GM21786 (cell line): Measurements from ENCODE around the gene RSPH3.
A peak's percentile ranks its signal among the peaks of the same experiment; 100 is the strongest.
"Not testable (repeated sequence)": the region's sequence is repeated elsewhere in the genome, so short reads cannot be mapped to it uniquely, and the experiment has no call there.

Experiments used
- ATAC-seq: cut with Tn5 transposase; IDR thresholded peaks from one replicate; pipeline ENCODE4 v1.9.1; 2021; ENCODE audit not compliant: unreplicated experiment

RSPH3 gene

GRCh38 chr6:159030168-159030567, 30.2 kb upstream of the RSPH3 start:
- no peak for ATAC-seq

- not testable (repeated sequence) for ATAC-seq
These were observed 25.2 kb upstream of the RSPH3 start for GRCh38 chr6:159025224-159025623.

DNA sequence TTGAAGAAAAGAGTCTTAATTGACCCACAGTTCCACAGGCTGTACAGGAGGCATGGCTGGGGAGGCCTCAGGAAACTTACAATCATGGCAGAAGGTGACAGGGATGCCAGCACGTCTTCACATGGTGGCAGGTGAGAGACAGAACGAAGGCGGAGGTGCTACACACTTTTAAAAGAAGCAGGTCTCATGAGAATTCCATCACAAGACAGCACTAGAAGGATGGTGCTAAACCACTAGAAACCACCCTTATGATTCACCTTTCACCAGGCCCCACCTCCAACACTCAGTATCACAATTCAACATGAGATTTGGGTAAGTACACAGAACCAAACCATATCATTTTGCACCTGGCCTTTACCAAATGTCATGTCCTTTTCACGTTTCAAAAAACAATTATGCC, 23.9 kb upstream of the RSPH3 start:
- ATAC-seq = no peak

GRCh38 chr6:159020011-159020410, 20.0 kb upstream of the RSPH3 start:
- ATAC-seq = no peak

DNA sequence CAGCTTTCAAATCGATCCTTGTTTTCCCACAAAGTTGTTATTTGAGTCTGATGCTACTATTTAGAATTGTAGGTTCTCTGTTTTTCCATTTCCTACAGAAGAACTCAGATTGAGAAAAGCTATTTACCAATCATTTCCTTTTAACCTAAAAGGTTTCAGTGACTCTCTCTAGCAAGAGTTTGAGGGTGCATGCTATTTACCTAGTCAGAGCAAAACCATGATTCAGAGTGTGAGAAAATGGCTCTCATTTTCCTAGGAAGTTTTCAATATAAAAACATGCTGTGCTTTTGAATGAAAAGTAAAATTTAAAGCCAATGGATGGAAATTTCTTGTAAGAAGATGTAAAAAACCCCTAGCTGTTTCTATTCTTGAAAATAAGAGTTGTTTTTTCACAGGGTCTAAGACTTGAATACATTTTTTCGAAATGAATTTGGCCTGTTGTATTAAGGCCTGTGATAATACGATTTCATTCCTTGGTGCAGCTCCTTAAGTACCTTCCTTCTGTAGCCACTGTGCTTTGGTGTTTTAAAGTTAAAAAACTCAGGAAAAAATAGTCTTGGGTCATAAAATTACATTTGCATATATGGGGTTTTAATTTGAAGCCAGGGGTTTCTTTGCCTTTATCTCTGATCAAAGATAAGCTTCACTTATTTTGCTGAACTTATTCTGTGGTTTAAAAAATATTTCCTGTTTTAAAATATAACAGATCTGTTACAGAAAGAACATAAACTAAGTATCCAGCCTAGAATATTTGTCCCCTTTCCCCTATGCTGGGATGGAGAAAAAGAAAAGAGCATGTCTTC, 18.0 kb upstream of the RSPH3 start:
- no peak for ATAC-seq

DNA sequence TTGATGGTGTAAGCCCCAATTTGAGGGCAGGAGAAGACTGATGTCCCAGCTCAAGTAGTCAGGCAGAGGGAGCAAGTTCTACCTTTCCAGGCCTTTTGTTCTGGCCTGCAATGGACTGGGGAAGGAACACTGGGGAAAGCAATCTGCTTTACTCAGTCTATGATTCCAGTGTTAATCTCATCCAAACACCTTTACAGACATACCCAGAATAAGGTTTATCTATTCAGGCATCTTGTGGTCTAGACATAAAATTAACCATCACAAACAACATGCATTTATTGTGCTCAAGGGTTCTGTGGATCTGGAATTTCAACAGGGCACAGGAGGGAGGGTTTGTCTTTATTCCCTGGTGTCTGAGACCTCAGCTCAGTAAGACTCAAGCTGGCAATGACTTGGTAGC, 14.4 kb upstream of the RSPH3 start:
- no peak for ATAC-seq

DNA sequence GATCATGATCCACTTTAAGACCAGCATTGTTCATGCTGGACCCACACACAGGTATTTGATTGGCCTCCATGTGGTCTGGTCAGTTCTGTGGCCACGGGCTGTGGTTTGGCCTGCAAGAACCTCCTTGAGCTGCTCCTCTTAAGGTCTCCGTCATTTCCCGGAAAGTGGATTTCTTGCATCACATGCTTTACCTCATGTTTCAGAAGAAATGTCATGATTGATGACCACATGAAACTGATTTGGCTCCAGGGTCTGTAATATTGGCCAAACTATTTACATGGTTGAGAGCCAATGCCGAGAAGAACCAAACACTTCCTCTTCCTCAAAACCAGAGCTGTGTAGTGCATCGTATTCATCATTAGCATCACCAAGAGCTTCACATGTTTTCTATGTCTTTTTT, 13.2 kb upstream of the RSPH3 start:
- ATAC-seq = no peak

DNA sequence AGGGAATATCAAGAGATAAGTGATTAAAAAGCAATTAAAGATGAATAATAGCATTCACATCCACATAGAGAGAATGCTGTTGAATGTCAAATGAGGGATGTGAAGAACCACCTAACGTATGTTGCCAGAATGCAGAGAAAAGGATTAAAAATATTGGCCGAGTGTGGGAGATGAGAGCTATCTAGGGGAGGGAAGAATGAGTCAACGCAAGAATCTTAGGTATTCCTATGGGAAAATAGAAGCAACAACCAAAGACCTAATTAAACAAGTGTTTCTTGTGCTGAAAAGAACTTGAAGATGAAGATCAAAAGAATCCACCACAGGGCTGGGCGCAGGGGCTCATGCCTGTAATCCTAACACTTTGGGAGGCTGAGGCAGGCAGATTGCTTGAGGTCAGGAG, 12.2 kb upstream of the RSPH3 start:
- ATAC-seq = no peak

GRCh38 chr6:159010037-159010612, 10.1 kb upstream of the RSPH3 start:
- ATAC-seq = not testable (repeated sequence)

GRCh38 chr6:159008656-159009288, 8.8 kb upstream of the RSPH3 start:
- peak; percentile 71 for ATAC-seq

GRCh38 chr6:159007510-159007909, 7.5 kb upstream of the RSPH3 start:
- no peak for ATAC-seq

DNA sequence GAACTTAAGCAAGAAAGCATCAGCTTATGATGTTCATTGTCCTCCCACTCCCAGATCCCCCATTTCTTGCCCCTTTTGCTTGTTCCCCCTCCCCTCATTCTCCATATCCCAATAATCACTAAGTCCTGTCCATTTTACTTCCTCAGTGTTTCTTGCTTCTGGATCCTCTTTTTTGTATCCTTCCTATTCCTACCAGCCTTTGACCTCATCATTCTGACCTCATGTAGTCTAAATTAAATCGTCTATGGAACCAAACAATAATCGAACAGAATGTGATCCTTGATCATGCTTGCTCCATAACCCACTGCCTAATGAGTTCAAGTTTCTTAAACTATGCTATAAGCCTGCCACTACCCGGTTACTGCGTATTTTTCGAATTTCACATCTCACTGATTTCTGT, 5.4 kb upstream of the RSPH3 start:
- ATAC-seq = no peak

- ATAC-seq = no peak
These were observed 4.6 kb upstream of the RSPH3 start for GRCh38 chr6:159004592-159004991.

GRCh38 chr6:159002432-159003155, 2.6 kb upstream of the RSPH3 start:
- ATAC-seq = no peak

DNA sequence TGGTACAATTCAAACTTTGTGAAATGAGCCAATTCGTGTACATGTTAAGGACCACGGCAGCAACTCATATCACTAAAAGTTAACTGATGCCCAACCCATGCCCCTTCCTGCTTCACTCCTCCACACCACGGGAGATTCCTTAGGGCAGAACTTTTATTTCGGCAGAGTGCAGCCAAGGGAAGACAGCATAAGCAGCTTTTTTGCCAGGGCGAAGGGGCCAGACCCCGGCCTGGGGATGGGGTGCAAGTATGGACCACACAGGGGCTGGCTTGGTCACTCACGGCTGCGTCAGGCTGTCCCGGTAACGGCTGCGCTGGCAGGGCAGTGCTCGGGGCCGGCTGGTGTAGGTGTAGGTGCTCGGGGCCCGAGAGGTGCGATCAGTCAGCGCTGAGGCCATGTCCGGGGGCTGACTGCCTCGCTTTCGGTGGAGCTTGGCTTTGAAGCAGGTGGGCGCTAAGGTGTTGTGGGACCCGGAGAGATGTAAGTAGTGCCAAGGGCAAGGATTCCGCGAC, 792 bp downstream of the RSPH3 start:
- ATAC-seq = no peak

DNA sequence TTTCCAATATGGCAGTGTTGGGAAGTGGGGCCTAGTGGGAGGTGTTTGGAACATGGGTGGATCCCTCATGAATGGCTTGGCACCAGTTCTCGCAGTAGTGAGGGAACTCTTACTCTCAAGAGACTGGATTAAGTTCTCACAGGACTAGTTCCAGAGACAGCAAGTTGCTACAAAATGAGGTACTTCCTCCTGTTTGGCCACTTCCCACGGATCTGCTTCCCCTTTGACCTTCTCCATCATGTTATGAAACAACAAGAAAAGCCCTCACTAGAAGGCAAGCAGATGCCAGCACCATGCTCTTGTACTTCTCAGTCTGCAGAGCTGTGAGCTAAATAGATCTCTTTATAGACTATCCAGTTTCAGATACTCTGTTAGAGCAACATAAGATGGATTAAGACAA, 3.1 kb downstream of the RSPH3 start:
- ATAC-seq = no peak

DNA sequence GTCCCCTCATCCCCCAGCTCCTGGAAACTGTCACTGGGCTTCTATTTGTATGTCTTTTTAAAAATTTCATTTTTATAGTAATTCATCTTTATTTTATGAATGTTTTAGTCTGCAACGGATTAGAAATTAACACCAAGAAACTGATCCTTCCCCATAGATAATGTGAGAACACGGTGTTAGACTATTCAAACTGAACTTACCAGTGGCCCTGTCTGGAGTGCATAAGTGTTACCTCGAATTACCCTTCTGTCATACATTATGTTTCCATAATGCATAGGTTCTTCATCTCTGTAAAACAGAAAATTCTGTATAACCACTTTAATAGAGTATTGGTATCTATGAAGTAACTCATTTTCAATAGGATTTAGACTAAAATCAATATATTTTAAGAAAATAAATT, 6.4 kb downstream of the RSPH3 start:
- ATAC-seq = no peak

DNA sequence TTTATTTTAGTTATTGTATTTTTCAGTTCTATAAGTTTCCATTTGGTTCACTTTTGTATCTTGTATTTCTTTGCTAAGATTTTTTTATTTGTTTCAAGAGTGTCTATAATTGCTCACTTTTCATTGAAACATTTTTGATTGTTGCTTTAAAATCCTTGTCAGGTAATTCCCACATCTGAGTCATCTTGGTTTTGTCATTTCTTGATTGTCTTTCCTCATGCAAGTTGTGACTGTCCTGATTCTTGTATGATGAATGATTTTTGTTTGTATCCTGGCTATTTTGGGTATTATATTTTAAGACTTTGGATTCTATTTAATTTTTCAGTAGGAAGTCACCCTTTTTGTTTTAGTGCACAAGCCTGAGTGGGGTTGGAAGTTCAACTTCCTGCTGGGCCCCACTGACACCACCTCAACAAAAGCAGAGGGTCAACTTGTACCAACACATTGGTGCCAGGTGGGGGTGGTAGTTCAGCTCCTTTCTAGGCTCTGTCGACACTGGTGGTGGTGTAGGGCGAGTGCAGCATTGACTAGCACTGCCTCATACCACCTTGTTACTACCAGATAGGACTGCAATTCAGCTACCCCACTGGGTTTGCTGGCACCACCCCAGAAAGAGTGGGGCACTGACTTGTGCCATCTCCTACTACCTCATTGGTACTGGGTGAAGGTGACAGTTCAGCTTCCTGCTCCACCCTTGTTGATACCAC, 8.8 kb downstream of the RSPH3 start:
- ATAC-seq = no peak

DNA sequence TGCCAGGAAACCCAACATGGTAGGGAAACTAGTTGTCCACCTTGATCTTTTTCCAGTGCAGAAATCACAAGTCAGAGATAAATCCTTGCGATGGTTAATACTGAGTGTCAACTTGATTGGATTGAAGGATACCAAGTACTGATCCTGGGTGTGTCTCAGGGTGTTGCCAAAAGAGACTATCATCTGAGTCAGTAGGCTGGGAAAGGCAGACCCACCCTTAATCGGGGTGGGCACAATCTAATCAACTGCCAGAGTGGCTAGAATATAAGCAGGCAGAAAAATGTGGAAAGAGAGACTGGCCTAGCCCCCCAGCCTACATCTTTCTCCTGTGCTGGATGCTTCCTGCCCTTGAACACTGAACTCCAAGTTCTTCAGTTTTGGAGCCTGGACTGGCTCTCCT, 10.3 kb downstream of the RSPH3 start:
- ATAC-seq = not testable (repeated sequence)

- ATAC-seq = no peak
These were observed 11.5 kb downstream of the RSPH3 start for GRCh38 chr6:158988477-158988876.

DNA sequence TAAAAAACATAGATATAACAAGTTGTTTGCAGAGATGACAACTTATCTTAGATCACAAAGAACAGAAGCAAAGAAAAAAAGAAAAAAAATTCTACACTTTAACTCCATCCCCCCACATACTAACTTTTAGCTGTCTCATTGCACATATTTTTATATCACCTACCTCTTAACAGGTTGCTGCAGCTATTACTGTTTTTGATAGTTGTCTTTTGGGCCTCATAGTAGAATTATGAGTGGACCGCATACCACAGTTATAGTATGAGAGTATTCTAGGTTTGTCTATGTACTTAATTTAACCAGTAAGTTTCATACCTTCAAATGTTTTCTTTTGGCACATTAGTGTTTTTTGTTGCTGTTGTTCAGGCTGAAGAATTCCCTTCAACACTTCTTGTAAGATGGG, 12.3 kb downstream of the RSPH3 start:
- no peak for ATAC-seq
